ENCODE measurements around the gene GINS2.

Gene GINS2

GRCh38 chr16:85715169-85716021, 26.6 kb upstream of the GINS2 start:
- DNase-seq = no peak

GRCh38 chr16:85712801-85713200, 24.0 kb upstream of the GINS2 start:
- no peak for DNase-seq

GRCh38 chr16:85711982-85712587, 23.3 kb upstream of the GINS2 start:
- no peak for DNase-seq

- no peak for DNase-seq
These were observed 22.0 kb upstream of the GINS2 start for GRCh38 chr16:85710732-85711131.

GRCh38 chr16:85709766-85710585, 21.2 kb upstream of the GINS2 start:
- no peak for DNase-seq

GRCh38 chr16:85708338-85708737, 19.6 kb upstream of the GINS2 start:
- no peak for DNase-seq

GRCh38 chr16:85707528-85708095, 18.9 kb upstream of the GINS2 start:
- no peak for DNase-seq

- no peak for DNase-seq
These were observed 17.8 kb upstream of the GINS2 start for GRCh38 chr16:85706449-85707034.

GRCh38 chr16:85704900-85705846, 16.4 kb upstream of the GINS2 start:
- DNase-seq = no peak

- DNase-seq = no peak
These were observed 15.3 kb upstream of the GINS2 start for GRCh38 chr16:85704011-85704410.

GRCh38 chr16:85699628-85700027, 10.9 kb upstream of the GINS2 start:
- DNase-seq = no peak

GRCh38 chr16:85698935-85699558, 10.3 kb upstream of the GINS2 start:
- DNase-seq = no peak

GRCh38 chr16:85698459-85698891, 9.7 kb upstream of the GINS2 start:
- DNase-seq = no peak

GRCh38 chr16:85697431-85697830, 8.7 kb upstream of the GINS2 start:
- DNase-seq = no peak

- no peak for DNase-seq
These were observed 8.0 kb upstream of the GINS2 start for GRCh38 chr16:85696781-85697180.

GRCh38 chr16:85695196-85696128, 6.7 kb upstream of the GINS2 start:
- no peak for DNase-seq

- no peak for DNase-seq
These were observed 1.8 kb upstream of the GINS2 start for GRCh38 chr16:85690469-85691064.

- DNase-seq = no peak
These were observed 1.2 kb upstream of the GINS2 start for GRCh38 chr16:85689950-85690320.

- no peak for DNase-seq
These were observed 663 bp upstream of the GINS2 start for GRCh38 chr16:85689285-85689949.
